Measurements from ENCODE around the gene IFNGR2. TPM values are rescaled to one million over a fixed set of nuclear protein-coding genes. Genes with fewer than 3 reads are reported as not detected.

IFNGR2 gene
- polyA plus RNA-seq, 1 of the 3 experiments (the other 2 are of a cell fraction), result 92.4 TPM

- Histone ChIP-seq H3K4me3 (ENCODE audit: low read depth in 2 of 2, low read length in 1 of 2) (no peak overlapping the region), H3K9me2 (no peaks in the 10 kb centered on the region), H3K9ac (no peak overlapping the region), H3K9me3 (peaks cover 7% of the 10 kb centered on the region; the same call in 1 of the 2 replicates), H3F3A (replicated peaks; ENCODE audit: insufficient read depth) (peaks cover 9% of the 10 kb centered on the region), H3K79me2 (ENCODE audit: insufficient read depth) (no peaks in the 10 kb centered on the region), H3K4me2 (no peak overlapping the region), H4K20me1 (ENCODE audit: insufficient read depth) (no peaks in the 10 kb centered on the region), H2AFZ (ENCODE audit: low read depth) (no peak overlapping the region), H3K36me3 (replicated peaks in 1 of 2; ENCODE audit: control insufficient read depth in 1 of 2, insufficient read depth in 2 of 2, low read length in 1 of 2) (no peaks in the 10 kb centered on the region), H3K27me3 (ENCODE audit: insufficient read depth) (no peaks in the 10 kb centered on the region), H3K27ac (ENCODE audit: low read depth in 2 of 2, low read length in 1 of 2) (no peak overlapping the region), H3K4me1 (ENCODE audit: control insufficient read depth in 1 of 2, insufficient read depth in 2 of 2, low read depth in 1 of 2, low read length in 1 of 2) (peaks cover 0 to 10% of the 10 kb centered on the region in 2 experiments; a peak in 1 of 4 replicates)
- POLR2A ChIA-PET, result no interaction called here
- no peak for TF ChIP-seq FOXM1 (IDR thresholded peaks at IDR 0.05; ENCODE audit: low read depth)
- no peak for TF ChIP-seq GABPA (IDR thresholded peaks at IDR 0.05; ENCODE audit: low read depth)
- TF ChIP-seq MAX (IDR thresholded peaks at IDR 0.05; ENCODE audit: low read depth), result no peak
- TF ChIP-seq, protein P1, sequence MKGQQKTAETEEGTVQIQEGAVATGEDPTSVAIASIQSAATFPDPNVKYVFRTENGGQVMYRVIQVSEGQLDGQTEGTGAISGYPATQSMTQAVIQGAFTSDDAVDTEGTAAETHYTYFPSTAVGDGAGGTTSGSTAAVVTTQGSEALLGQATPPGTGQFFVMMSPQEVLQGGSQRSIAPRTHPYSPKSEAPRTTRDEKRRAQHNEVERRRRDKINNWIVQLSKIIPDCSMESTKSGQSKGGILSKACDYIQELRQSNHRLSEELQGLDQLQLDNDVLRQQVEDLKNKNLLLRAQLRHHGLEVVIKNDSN (IDR thresholded peaks at IDR 0.05; ENCODE audit: borderline replicate concordance, low read depth), result no peak
- TF ChIP-seq TCF12 (IDR thresholded peaks at IDR 0.05), result no peak
- TF ChIP-seq SMC3 (IDR thresholded peaks at IDR 0.05; ENCODE audit: low read depth, low read length), result no peak
- CTCF ChIA-PET, result interaction anchor here (0.9 to 3.8 kb wide), 3 partner anchors 10 to 174 kb away, joined by 4 to 14 read pairs (median 6); no protein-coding TSS in a partner anchor
- 62% methylated on average over 3 of the region's 3 CpGs for WGBS (ENCODE audit: low lambda C conversion rate)
- DNase-seq, result no peak
Measured at GRCh38 chr21:33371366-33371765, 31.8 kb upstream of the IFNGR2 start.

DNA sequence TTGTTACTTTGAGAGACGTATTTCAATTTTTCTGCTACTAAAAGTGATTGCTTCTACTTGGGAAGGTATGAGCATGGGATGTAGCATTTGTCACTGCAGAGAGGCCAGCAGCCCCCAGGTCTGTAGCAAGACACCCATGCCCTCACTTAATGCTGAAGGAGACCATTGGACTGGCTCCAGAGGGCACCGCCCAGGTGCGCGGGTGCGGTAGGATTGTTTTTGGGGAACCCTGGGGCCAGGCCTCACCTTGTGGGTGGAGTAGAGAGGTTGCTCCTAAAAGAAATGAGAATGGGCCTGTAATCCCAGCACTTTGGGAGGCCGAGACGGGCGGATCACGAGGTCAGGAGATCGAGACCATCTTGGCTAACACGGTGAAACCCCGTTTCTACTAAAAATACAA is 30.6 kb upstream of the IFNGR2 start:
- Histone ChIP-seq H3K9me3 (0 out of 2 replicates have a peak, but pooled peaks cover 1% of the 10 kb centered on the region), H3F3A (replicated peaks; ENCODE audit: insufficient read depth) (peaks cover 9% of the 10 kb centered on the region), H4K20me1 (ENCODE audit: insufficient read depth) (no peaks in the 10 kb centered on the region), H3K9me2 (no peaks in the 10 kb centered on the region), H3K27ac (ENCODE audit: low read depth in 2 of 2, low read length in 1 of 2) (no peak overlapping the region), H3K9ac (no peak overlapping the region), H3K79me2 (ENCODE audit: insufficient read depth) (no peaks in the 10 kb centered on the region), H3K4me3 (ENCODE audit: low read depth in 2 of 2, low read length in 1 of 2) (no peak overlapping the region), H3K27me3 (ENCODE audit: insufficient read depth) (no peaks in the 10 kb centered on the region), H2AFZ (ENCODE audit: low read depth) (no peak overlapping the region), H3K36me3 (replicated peaks in 1 of 2; ENCODE audit: control insufficient read depth in 1 of 2, insufficient read depth in 2 of 2, low read length in 1 of 2) (no peaks in the 10 kb centered on the region), H3K4me1 (ENCODE audit: control insufficient read depth in 1 of 2, insufficient read depth in 2 of 2, low read depth in 1 of 2, low read length in 1 of 2) (peaks cover 0 to 10% of the 10 kb centered on the region in 2 experiments; a peak in 1 of 4 replicates), H3K4me2 (no peak overlapping the region)
- POLR2A ChIA-PET, result no interaction called here
- WGBS (ENCODE audit: low lambda C conversion rate), result 94% methylated on average over 10 of the region's 12 CpGs
- CTCF ChIA-PET, result interaction anchor here (1.0 to 4.5 kb wide), 2 partner anchors 173 to 175 kb away, joined by 3 to 16 read pairs; no protein-coding TSS in a partner anchor
- TF ChIP-seq, protein P2, sequence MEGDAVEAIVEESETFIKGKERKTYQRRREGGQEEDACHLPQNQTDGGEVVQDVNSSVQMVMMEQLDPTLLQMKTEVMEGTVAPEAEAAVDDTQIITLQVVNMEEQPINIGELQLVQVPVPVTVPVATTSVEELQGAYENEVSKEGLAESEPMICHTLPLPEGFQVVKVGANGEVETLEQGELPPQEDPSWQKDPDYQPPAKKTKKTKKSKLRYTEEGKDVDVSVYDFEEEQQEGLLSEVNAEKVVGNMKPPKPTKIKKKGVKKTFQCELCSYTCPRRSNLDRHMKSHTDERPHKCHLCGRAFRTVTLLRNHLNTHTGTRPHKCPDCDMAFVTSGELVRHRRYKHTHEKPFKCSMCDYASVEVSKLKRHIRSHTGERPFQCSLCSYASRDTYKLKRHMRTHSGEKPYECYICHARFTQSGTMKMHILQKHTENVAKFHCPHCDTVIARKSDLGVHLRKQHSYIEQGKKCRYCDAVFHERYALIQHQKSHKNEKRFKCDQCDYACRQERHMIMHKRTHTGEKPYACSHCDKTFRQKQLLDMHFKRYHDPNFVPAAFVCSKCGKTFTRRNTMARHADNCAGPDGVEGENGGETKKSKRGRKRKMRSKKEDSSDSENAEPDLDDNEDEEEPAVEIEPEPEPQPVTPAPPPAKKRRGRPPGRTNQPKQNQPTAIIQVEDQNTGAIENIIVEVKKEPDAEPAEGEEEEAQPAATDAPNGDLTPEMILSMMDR (IDR thresholded peaks at IDR 0.05), result no peak
- no peak for TF ChIP-seq TEAD4 (IDR thresholded peaks at IDR 0.05; ENCODE audit: borderline replicate concordance, insufficient read depth)
- TF ChIP-seq, protein P3, sequence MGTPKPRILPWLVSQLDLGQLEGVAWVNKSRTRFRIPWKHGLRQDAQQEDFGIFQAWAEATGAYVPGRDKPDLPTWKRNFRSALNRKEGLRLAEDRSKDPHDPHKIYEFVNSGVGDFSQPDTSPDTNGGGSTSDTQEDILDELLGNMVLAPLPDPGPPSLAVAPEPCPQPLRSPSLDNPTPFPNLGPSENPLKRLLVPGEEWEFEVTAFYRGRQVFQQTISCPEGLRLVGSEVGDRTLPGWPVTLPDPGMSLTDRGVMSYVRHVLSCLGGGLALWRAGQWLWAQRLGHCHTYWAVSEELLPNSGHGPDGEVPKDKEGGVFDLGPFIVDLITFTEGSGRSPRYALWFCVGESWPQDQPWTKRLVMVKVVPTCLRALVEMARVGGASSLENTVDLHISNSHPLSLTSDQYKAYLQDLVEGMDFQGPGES (IDR thresholded peaks at IDR 0.05; ENCODE audit: low read depth, low read length), result no peak
- no peak for TF ChIP-seq SMC3 (IDR thresholded peaks at IDR 0.05; ENCODE audit: low read depth, low read length)
- DNase-seq, result no peak
